Suppressor macrophage treated with lipopolysaccharide for 4 hours (primary cell): ENCODE results near the gene LRRC45.

Experiments used
- DNase-seq: peaks from one replicate; pipeline ENCODE4 v3.0.0-alpha.2; 2020

Gene LRRC45

GRCh38 chr17:82036634-82037091 is 13.6 kb downstream of the LRRC45 start:
- no peak for DNase-seq

GRCh38 chr17:82037092-82037888 is 14.2 kb downstream of the LRRC45 start, which contains the start of gene DCXR:
Gene DCXR (minus strand): TSS chr17:82037697. CDS start chr17:82037682, 15 bp downstream.
- peak; percentile 96 for DNase-seq

GRCh38 chr17:82037889-82038195 is 14.7 kb downstream of the LRRC45 start:
- DNase-seq: no peak

GRCh38 chr17:82038796-82039409 is 15.8 kb downstream of the LRRC45 start:
- peak; percentile 70 for DNase-seq

- no peak for DNase-seq
Observed at GRCh38 chr17:82039695-82040299, 16.7 kb downstream of the LRRC45 start.

GRCh38 chr17:82041144-82041814 is 18.2 kb downstream of the LRRC45 start:
- DNase-seq: peak; percentile 39

GRCh38 chr17:82042649-82043048 is 19.5 kb downstream of the LRRC45 start:
- no peak for DNase-seq

GRCh38 chr17:82043507-82043906 is 20.4 kb downstream of the LRRC45 start:
- DNase-seq: no peak

- no peak for DNase-seq
Observed at GRCh38 chr17:82045936-82046484, 22.9 kb downstream of the LRRC45 start.

GRCh38 chr17:82046903-82047302 is 23.8 kb downstream of the LRRC45 start:
- no peak for DNase-seq

GRCh38 chr17:82047379-82047778 is 24.3 kb downstream of the LRRC45 start:
- DNase-seq: no peak

- no peak for DNase-seq
Observed at GRCh38 chr17:82047914-82048570, 24.9 kb downstream of the LRRC45 start.

GRCh38 chr17:82048571-82048971 is 25.5 kb downstream of the LRRC45 start:
- no peak for DNase-seq

GRCh38 chr17:82049106-82049505 is 26.0 kb downstream of the LRRC45 start:
- DNase-seq: no peak

GRCh38 chr17:82049521-82049971 is 26.4 kb downstream of the LRRC45 start:
- DNase-seq: no peak

GRCh38 chr17:82050152-82050760 is 27.2 kb downstream of the LRRC45 start:
- DNase-seq: no peak

GRCh38 chr17:82050761-82051641 is 27.9 kb downstream of the LRRC45 start:
- DNase-seq: no peak

GRCh38 chr17:82051776-82052637 is 28.9 kb downstream of the LRRC45 start, which contains the start of the genes GPS1 and RFNG:
Gene GPS1 (plus strand): TSS chr17:82051898. CDS start chr17:82051932, 34 bp downstream.
Gene RFNG (minus strand): TSS chr17:82051811. CDS start chr17:82051766, 45 bp downstream.
- DNase-seq: peak; percentile 78

GRCh38 chr17:82052638-82053059 is 29.5 kb downstream of the LRRC45 start:
- DNase-seq: no peak

- no peak for DNase-seq
Observed at GRCh38 chr17:82053130-82053529, 30.0 kb downstream of the LRRC45 start.
